ENCODE measurements around the gene ZNF487. TPM values are rescaled to one million over a fixed set of nuclear protein-coding genes. Genes with fewer than 3 reads are reported as not detected.

ZNF487 gene
- total RNA-seq, 1 experiment from 2014 or later: 4.0 TPM

DNA sequence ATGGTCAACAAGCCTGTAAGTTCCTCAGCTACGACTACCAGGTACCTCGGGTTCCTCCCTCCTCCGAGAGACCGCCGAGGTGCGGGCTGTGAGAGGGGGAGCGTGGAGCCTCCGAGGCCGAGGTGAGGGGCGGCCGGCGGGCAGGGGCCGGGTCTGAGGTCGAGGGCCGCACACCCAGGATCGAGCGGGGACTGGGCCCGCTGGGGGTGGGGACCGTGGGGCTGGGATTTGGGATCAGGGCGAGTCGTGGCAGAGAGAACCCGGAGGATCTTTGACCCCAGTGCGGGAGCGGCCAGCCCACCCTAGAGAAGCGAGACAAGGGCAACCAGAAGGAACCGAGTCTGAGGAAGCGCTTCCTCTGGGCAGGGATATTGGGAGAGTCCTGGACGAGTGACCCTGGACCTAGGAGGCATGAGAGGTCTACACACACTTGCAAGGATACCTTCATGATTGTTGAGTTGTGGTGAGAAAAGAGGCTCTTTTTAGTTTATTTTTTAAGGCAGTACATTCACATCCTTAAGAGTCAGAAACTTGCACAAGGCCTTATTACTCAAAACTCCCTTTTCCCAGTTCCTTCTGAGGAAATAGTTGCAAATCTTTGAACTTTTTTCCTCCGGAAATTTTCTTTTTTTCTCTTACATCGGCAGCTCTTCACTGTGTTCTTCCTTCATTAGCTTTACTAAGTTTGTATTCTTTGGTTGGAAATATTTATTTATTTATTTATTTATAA, 395 bp downstream of the ZNF487 start:
- peaks cover 6% of the 10 kb centered on the region for H3K79me2 ChIP-seq (ENCODE audit: insufficient read depth, low read length)
- ChIA-PET POLR2A (interaction anchor here (1.1 to 1.9 kb wide), 3 partner anchors 16 to 58 kb away, joined by 3 to 6 read pairs (median 3); partner anchors contain the start of gene HNRNPF), CTCF (no interaction called here), RAD21 (ENCODE audit: low non-redundant PET in 1 of 2, low total read pairs in 2 of 2, uncharacterized antibody in 2 of 2, unreplicated experiment in 2 of 2) (no interaction called here)
- BruUV-seq (replicated peaks): TSS peak; percentile 74
- no peak for TF ChIP-seq EZH2 (IDR thresholded peaks at IDR 0.05)
- no peak for TF ChIP-seq REST (IDR thresholded peaks at IDR 0.05; ENCODE audit: low read depth)
- no peak for TF ChIP-seq ZNF274 (IDR thresholded peaks at IDR 0.05; ENCODE audit: low read depth, low read length)
- TF ChIP-seq CBX3 (IDR thresholded peaks at IDR 0.05; ENCODE audit: low read depth): no peak
- peak overlapping the region; percentile 100 for H3K9ac ChIP-seq (ENCODE audit: low read length)
- peak overlapping the region; percentile 87 to 95 for H3K4me3 ChIP-seq (replicated peaks in 1 of 2; ENCODE audit: low read depth in 1 of 2, low read length in 2 of 2)
- no peaks in the 10 kb centered on the region for H3K9me3 ChIP-seq (ENCODE audit: control insufficient read depth in 1 of 2, insufficient read depth in 1 of 2, low read depth in 1 of 2, low read length in 2 of 2)
- H4K20me1 ChIP-seq (ENCODE audit: insufficient read depth): no peaks in the 10 kb centered on the region
- no peaks in the 10 kb centered on the region for H3K9me2 ChIP-seq (ENCODE audit: insufficient read depth)
- peak; percentile 8; the same call in 1 of the 2 replicates for ATAC-seq
- no peak for DNase-seq (ENCODE audit: low read depth, low spot score)
- H3K4me1 ChIP-seq (ENCODE audit: control insufficient read depth in 1 of 2, insufficient read depth in 2 of 2, low read length in 2 of 2): peaks cover 11 to 13% of the 10 kb centered on the region in 2 experiments; a peak in 3 of 4 replicates
- H3K4me2 ChIP-seq (ENCODE audit: low read length): peak overlapping the region; percentile 99
- H3K36me3 ChIP-seq (ENCODE audit: control insufficient read depth in 1 of 2, insufficient read depth in 2 of 2, low read length in 2 of 2): no peaks in the 10 kb centered on the region
- intact Hi-C loops (cut with micrococcal nuclease): loop anchor here (2.0 kb wide), 1 partner anchor 29 kb away; the partner anchor contains the start of gene HNRNPF
- H2AFZ ChIP-seq (ENCODE audit: low read depth, low read length, poor library complexity, severe bottlenecking): no peak overlapping the region
- H3K27ac ChIP-seq (ENCODE audit: low read depth, low read length): peak overlapping the region; percentile 98
- H3K27me3 ChIP-seq (ENCODE audit: insufficient read depth, low read length): no peaks in the 10 kb centered on the region

All from HCT116 (cell line).